ENCODE results near the gene PPFIA3. TPM values are rescaled to one million over a fixed set of nuclear protein-coding genes. Genes with fewer than 3 reads are reported as not detected.
"Not testable (repeated sequence)": the region's sequence is repeated elsewhere in the genome, so short reads cannot be mapped to it uniquely, and the experiment has no call there.

Gene PPFIA3
- total RNA-seq, 1 experiment from 2014 or later, result 33.6 TPM

DNA sequence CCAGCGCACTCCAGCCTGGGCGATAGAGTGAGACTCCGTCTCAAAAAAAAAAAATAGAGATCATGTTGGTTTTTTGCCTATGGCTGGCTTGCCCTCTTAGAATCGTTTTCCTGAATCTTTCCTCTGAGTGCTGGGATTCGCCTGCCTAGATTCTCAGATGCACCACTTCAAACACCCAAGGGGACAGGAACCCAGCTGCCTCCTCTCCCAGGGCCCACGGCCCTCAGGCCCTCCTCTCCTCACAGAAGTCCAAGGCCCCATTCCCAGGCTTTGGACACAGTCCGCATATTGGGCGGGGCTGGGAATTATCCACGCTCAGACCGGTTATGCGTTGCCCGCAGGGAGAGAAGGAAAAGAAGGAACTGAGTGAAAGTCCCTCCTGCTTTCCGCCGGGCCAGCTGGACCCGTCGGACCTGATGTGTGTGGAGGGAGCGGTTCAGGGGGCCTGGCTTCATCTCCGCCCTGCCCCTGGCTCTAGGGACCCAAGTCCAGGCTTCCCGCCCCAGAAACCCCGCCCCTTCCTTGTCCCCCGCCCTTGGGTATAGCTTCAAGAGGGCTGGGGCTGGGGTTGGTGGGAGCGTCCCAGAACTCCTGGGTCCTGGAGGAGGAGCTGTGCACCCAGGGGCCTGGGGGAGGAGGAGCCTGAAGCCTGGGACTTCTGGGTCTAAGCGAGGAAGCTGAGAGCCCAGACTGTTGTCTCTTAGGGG lies 5.8 kb downstream of the PPFIA3 start:
- H3K36me3 ChIP-seq (ENCODE audit: insufficient read depth, low read length, poor library complexity, severe bottlenecking), result peaks cover 2% of the 10 kb centered on the region
- BruUV-seq (replicated peaks), result no TSS peak
- DNase-seq (ENCODE audit: low spot score), result no peak
- H3K27me3 ChIP-seq (replicated peaks; ENCODE audit: insufficient read depth, low read depth, low read length, poor library complexity), result no peaks in the 10 kb centered on the region
- intact Hi-C loops (cut with micrococcal nuclease; ENCODE audit: unreplicated experiment), result no loop called here
- H3K4me3 ChIP-seq (ENCODE audit: low read depth, low read length, poor library complexity, severe bottlenecking), result no peak overlapping the region
- H3K4me1 ChIP-seq (ENCODE audit: insufficient read depth, low read length, poor library complexity, severe bottlenecking), result peaks cover 22% of the 10 kb centered on the region
- POLR2A ChIA-PET (ENCODE audit: low non-redundant PET), result no interaction called here
- H3K27ac ChIP-seq (ENCODE audit: low read depth, low read length, poor library complexity, severe bottlenecking), result no peak overlapping the region
- no peaks in the 10 kb centered on the region for H3K9me3 ChIP-seq (ENCODE audit: low read depth, low read length, poor library complexity, severe bottlenecking)
- no peak for TF ChIP-seq EZH2 (IDR thresholded peaks at IDR 0.05; ENCODE audit: borderline replicate concordance, low read depth, low read length, poor library complexity, severe bottlenecking)
- TF ChIP-seq, protein P1, sequence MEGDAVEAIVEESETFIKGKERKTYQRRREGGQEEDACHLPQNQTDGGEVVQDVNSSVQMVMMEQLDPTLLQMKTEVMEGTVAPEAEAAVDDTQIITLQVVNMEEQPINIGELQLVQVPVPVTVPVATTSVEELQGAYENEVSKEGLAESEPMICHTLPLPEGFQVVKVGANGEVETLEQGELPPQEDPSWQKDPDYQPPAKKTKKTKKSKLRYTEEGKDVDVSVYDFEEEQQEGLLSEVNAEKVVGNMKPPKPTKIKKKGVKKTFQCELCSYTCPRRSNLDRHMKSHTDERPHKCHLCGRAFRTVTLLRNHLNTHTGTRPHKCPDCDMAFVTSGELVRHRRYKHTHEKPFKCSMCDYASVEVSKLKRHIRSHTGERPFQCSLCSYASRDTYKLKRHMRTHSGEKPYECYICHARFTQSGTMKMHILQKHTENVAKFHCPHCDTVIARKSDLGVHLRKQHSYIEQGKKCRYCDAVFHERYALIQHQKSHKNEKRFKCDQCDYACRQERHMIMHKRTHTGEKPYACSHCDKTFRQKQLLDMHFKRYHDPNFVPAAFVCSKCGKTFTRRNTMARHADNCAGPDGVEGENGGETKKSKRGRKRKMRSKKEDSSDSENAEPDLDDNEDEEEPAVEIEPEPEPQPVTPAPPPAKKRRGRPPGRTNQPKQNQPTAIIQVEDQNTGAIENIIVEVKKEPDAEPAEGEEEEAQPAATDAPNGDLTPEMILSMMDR (conservative IDR thresholded peaks at IDR 0.05; ENCODE audit: low read depth, low read length), result no peak
- CTCF ChIA-PET, result no interaction called here

DNA sequence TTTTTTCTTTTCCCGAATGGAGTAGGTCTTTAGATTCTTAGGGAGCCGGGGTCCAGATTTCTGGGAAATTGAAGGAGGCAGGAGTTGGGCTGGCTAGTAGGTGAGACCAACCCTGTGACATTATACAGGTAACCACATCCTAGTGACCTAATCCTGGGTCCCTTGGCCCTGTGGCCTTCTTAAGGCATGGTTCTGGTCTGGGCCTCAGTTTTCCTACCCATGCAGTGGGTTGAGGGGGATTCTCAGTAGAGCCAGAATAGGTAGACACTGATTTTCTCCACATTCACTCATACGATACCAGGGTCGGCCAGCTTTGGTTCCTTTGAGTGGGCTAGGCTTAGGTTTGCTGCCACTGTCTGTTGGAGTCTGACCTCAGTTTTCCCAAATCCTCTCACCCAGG lies 7.2 kb downstream of the PPFIA3 start:
- Histone ChIP-seq H3K4me1 (ENCODE audit: insufficient read depth, low read length, poor library complexity, severe bottlenecking) (peaks cover 18% of the 10 kb centered on the region), H3K36me3 (ENCODE audit: insufficient read depth, low read length, poor library complexity, severe bottlenecking) (peaks cover 7% of the 10 kb centered on the region), H3K27me3 (replicated peaks; ENCODE audit: insufficient read depth, low read depth, low read length, poor library complexity) (no peaks in the 10 kb centered on the region), H3K27ac (ENCODE audit: low read depth, low read length, poor library complexity, severe bottlenecking) (no peak overlapping the region), H3K9me3 (ENCODE audit: low read depth, low read length, poor library complexity, severe bottlenecking) (no peaks in the 10 kb centered on the region), H3K4me3 (ENCODE audit: low read depth, low read length, poor library complexity, severe bottlenecking) (no peak overlapping the region)
- no peak for DNase-seq (ENCODE audit: low spot score)
- BruUV-seq (replicated peaks), result no TSS peak
- intact Hi-C loops (cut with micrococcal nuclease; ENCODE audit: unreplicated experiment), result no loop called here
- POLR2A ChIA-PET (ENCODE audit: low non-redundant PET), result no interaction called here
- CTCF ChIA-PET, result no interaction called here
- TF ChIP-seq, protein P1 (conservative IDR thresholded peaks at IDR 0.05; ENCODE audit: low read depth, low read length), result no peak
- no peak for TF ChIP-seq EZH2 (IDR thresholded peaks at IDR 0.05; ENCODE audit: borderline replicate concordance, low read depth, low read length, poor library complexity, severe bottlenecking)

- H3K4me3 ChIP-seq (ENCODE audit: low read depth, low read length, poor library complexity, severe bottlenecking); H3K36me3 ChIP-seq (ENCODE audit: insufficient read depth, low read length, poor library complexity, severe bottlenecking); H3K9me3 ChIP-seq (ENCODE audit: low read depth, low read length, poor library complexity, severe bottlenecking); DNase-seq (ENCODE audit: low spot score); BruUV-seq (replicated peaks); H3K27me3 ChIP-seq (replicated peaks; ENCODE audit: insufficient read depth, low read depth, low read length, poor library complexity); intact Hi-C loops (cut with micrococcal nuclease; ENCODE audit: unreplicated experiment); H3K27ac ChIP-seq (ENCODE audit: low read depth, low read length, poor library complexity, severe bottlenecking): not testable (repeated sequence)
- ChIA-PET POLR2A (ENCODE audit: low non-redundant PET) (interaction anchor here (0.6 to 0.7 kb wide), 5 partner anchors 22 to 463 kb away, joined by 3 to 17 read pairs (median 7); no protein-coding TSS in a partner anchor), CTCF (interaction anchor here (0.6 to 1.4 kb wide), 5 partner anchors 13 to 174 kb away, joined by 4 to 25 read pairs (median 12); partner anchors contain the start of gene LIN7B)
- H3K4me1 ChIP-seq (ENCODE audit: insufficient read depth, low read length, poor library complexity, severe bottlenecking), result peaks cover 18% of the 10 kb centered on the region
Observed at GRCh38 chr19:49127225-49127624, 7.9 kb downstream of the PPFIA3 start.
